ENCODE results near the gene CHAF1B. TPM values are rescaled to one million over a fixed set of nuclear protein-coding genes. Genes with fewer than 3 reads are reported as not detected.

Gene CHAF1B
- total RNA-seq, 1 experiment from 2014 or later, result 10.3 TPM

DNA sequence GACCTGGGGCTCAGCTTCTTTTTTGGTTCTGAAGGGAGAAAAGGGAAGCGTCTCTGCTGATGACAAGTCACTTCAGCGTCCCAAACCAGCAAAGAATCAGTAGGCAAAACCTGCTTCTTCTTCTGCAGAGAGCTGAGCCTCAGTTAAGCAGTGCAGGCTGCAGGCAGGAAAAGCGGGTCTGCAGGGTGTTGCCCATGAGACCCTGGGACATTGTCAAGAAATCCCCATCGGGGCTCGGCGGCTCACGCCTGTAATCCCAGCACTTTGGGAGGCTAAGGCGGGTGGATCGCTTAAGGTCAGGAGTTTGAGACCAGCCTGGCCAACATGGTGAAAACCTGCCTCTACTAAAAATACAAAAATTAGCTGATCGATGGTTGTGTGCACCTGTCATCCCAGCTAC lies 78.0 kb downstream of the CHAF1B start:
- DNase-seq (ENCODE audit: low read depth), result no peak

DNA sequence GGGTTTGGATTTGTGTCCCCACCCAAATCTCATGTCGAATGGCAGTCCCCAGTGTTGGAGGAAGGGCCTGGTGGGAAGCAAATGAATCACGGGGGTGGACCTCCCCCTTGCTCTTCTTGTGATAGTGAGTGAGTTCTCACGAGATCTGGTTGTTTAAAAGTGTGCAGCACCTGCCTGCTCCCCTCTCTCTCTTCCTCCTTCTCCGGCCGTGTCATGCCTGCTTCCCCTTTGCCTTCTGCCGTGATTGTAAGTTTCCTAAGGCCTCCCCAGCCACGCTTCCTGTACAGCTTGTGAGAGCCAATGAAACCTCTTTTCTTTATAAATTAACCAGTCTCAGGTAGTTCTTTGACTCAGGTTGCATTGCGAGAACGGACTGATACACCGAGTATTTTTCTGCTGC lies 78.8 kb downstream of the CHAF1B start:
- no peak for DNase-seq (ENCODE audit: low read depth)

DNA sequence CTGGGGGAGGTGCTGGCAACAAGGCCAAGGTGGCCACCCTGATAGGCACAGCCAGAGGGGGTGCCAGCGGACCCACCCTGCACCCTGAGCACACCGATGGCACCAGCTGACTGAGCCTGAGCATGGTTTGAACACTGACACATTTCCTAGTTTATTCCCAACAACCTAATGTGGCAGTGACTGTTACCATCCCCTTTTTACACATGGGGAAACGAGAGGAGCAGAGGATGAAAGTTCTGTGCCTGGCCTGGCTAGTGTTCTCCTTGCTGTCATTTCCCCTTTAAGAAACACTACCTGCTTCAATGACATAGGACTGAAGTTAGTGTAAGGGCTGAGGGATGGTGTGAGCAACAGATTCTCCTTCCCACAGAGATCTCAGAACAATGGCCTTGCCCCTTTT lies 79.4 kb downstream of the CHAF1B start:
- no peak for DNase-seq (ENCODE audit: low read depth)

DNA sequence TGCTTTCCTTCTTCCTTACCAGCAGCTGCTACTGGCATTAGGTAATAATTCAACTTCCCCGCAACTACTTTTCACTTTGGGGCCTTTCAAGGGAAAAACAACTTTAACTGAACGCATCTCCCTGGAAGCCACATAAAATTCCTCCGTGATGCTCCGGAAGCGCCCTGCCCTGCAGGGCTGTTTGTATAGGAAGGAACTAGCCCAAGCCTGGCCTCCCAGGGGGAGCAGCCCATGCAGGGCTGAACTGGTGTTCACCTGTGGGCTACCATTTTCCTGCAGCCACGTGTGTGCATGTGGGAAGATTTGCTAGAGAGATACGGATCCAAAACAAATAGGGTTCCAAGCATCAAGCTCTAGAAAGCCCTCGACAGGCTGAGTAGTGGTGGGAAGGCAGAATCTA lies 80.3 kb downstream of the CHAF1B start:
- no peak for DNase-seq (ENCODE audit: low read depth)

DNA sequence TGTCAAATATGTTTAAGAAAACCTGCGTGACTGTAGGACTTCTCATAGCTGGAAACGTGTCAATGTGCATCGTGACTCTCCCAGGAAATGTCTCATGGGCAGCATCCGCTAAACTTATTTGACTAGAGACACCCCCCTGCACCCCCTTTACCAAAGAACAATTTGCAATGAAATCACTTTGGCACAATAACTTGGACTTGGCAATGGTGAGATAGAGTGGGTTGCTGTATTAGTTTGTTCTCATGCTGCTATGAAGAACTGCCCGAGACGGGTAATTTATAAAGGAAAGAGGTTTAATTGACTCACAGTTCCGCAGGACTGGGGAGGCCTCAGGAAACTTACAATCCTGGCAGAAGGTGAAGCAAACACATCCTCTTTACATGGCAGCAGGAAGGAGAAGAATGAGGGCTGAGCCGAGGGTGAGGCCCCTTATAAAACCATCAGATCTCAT lies 80.9 kb downstream of the CHAF1B start:
- no peak for DNase-seq (ENCODE audit: low read depth)

Other genes with a start within 250 kb of the CHAF1B start
- 7.6 and 8.1 TPM in 2 replicates for gene DOP1B, start 228.6 kb upstream of the CHAF1B start, total RNA-seq (2014; rRNA removed; shearing (Covaris generic))
- gene MORC3, start 65.2 kb upstream of the CHAF1B start, total RNA-seq (2014; rRNA removed; shearing (Covaris generic)), result 25.5 and 29.7 TPM in 2 replicates
- not detected in 2 replicates for gene CLDN14, start 94.7 kb downstream of the CHAF1B start, total RNA-seq (2014; rRNA removed; shearing (Covaris generic))